ENCODE results near the gene ACBD4. TPM values are rescaled to one million over a fixed set of nuclear protein-coding genes. Genes with fewer than 3 reads are reported as not detected.

The ACBD4 gene
- total and polyA plus RNA-seq, 10 of the 15 experiments (the other 5 are each of a cell fraction or from before 2014, with no cell fraction given) = 0.20 to 13.8 (median 6.9) TPM

DNA sequence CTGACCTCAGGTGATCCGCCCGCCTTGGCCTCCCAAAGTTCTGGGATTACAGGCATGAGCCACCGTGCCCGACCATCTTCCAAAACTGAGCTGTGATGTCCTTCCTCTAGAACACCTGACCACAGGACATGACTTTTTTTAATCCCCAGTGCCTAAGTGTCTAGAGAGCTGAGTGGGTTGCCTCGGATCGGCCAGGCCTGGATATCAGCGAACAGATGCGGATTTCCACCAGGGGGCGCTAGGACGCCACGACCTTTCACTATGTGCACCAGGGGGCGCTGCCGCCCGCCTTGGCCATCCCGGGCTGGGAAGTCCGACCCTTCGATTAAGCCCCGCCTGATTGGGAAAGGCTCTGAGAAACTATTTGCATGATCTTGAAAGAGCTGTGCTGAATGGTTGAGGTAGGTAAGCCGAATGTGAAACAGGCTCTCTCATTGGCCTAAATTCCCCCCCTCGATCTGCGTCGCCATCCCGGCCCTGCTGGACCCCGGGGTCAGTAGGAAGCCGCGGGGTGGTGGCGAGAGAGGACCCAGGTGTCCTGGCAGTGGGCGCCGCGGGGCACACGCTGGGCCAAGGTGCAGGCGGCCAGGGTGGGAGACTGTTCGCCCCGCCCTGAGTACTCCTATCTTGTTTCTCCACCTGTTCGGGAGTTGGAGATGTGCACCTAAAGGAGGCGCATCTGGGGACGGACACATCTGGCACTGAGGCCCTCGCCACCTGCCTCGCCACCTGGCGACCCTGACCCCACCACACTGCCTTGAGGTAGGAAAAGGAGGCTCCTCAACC lies at the start of gene ACBD4 (continued):
- TF ChIP-seq, protein P1, sequence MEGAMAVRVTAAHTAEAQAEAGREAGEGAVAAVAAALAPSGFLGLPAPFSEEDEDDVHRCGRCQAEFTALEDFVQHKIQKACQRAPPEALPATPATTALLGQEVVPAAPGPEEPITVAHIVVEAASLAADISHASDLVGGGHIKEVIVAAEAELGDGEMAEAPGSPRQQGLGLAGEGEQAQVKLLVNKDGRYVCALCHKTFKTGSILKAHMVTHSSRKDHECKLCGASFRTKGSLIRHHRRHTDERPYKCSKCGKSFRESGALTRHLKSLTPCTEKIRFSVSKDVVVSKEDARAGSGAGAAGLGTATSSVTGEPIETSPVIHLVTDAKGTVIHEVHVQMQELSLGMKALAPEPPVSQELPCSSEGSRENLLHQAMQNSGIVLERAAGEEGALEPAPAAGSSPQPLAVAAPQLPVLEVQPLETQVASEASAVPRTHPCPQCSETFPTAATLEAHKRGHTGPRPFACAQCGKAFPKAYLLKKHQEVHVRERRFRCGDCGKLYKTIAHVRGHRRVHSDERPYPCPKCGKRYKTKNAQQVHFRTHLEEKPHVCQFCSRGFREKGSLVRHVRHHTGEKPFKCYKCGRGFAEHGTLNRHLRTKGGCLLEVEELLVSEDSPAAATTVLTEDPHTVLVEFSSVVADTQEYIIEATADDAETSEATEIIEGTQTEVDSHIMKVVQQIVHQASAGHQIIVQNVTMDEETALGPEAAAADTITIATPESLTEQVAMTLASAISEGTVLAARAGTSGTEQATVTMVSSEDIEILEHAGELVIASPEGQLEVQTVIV (IDR thresholded peaks at IDR 0.05; ENCODE audit: borderline replicate concordance, partially characterized antibody) = no peak
- TF ChIP-seq, protein P2, sequence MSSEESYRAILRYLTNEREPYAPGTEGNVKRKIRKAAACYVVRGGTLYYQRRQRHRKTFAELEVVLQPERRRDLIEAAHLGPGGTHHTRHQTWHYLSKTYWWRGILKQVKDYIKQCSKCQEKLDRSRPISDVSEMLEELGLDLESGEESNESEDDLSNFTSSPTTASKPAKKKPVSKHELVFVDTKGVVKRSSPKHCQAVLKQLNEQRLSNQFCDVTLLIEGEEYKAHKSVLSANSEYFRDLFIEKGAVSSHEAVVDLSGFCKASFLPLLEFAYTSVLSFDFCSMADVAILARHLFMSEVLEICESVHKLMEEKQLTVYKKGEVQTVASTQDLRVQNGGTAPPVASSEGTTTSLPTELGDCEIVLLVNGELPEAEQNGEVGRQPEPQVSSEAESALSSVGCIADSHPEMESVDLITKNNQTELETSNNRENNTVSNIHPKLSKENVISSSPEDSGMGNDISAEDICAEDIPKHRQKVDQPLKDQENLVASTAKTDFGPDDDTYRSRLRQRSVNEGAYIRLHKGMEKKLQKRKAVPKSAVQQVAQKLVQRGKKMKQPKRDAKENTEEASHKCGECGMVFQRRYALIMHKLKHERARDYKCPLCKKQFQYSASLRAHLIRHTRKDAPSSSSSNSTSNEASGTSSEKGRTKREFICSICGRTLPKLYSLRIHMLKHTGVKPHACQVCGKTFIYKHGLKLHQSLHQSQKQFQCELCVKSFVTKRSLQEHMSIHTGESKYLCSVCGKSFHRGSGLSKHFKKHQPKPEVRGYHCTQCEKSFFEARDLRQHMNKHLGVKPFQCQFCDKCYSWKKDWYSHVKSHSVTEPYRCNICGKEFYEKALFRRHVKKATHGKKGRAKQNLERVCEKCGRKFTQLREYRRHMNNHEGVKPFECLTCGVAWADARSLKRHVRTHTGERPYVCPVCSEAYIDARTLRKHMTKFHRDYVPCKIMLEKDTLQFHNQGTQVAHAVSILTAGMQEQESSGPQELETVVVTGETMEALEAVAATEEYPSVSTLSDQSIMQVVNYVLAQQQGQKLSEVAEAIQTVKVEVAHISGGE (CRISPR knock-in tag; IDR thresholded peaks at IDR 0.05) = no peak
- no peak for TF ChIP-seq EP300 (IDR thresholded peaks at IDR 0.05; ENCODE audit: borderline replicate concordance in 1 of 2, control insufficient read depth in 1 of 2, low read depth in 2 of 2, low read length in 2 of 2)
- peak; percentile 84 for TF ChIP-seq FOXM1 (IDR thresholded peaks at IDR 0.05; ENCODE audit: low read depth, low read length)
- peak; percentile 53; the same call in 1 of the 2 replicates for TF ChIP-seq RUNX3 (IDR thresholded peaks at IDR 0.05; ENCODE audit: low read length)
- TF ChIP-seq, protein P3, sequence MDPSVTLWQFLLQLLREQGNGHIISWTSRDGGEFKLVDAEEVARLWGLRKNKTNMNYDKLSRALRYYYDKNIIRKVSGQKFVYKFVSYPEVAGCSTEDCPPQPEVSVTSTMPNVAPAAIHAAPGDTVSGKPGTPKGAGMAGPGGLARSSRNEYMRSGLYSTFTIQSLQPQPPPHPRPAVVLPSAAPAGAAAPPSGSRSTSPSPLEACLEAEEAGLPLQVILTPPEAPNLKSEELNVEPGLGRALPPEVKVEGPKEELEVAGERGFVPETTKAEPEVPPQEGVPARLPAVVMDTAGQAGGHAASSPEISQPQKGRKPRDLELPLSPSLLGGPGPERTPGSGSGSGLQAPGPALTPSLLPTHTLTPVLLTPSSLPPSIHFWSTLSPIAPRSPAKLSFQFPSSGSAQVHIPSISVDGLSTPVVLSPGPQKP (IDR thresholded peaks at IDR 0.05; ENCODE audit: low read depth, low read length) = no peak
- no peak for TF ChIP-seq ETV6 (conservative IDR thresholded peaks at IDR 0.05 in 1 of 2, IDR thresholded peaks at IDR 0.05 in 1 of 2; ENCODE audit: borderline replicate concordance in 1 of 2, low read depth in 1 of 2)
- TF ChIP-seq, protein P4, sequence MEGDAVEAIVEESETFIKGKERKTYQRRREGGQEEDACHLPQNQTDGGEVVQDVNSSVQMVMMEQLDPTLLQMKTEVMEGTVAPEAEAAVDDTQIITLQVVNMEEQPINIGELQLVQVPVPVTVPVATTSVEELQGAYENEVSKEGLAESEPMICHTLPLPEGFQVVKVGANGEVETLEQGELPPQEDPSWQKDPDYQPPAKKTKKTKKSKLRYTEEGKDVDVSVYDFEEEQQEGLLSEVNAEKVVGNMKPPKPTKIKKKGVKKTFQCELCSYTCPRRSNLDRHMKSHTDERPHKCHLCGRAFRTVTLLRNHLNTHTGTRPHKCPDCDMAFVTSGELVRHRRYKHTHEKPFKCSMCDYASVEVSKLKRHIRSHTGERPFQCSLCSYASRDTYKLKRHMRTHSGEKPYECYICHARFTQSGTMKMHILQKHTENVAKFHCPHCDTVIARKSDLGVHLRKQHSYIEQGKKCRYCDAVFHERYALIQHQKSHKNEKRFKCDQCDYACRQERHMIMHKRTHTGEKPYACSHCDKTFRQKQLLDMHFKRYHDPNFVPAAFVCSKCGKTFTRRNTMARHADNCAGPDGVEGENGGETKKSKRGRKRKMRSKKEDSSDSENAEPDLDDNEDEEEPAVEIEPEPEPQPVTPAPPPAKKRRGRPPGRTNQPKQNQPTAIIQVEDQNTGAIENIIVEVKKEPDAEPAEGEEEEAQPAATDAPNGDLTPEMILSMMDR (IDR thresholded peaks at IDR 0.05 in 2 of 3, conservative IDR thresholded peaks at IDR 0.05 in 1 of 3; ENCODE audit: control insufficient read depth in 2 of 3, extremely low read depth in 1 of 3, insufficient read depth in 1 of 3, low read depth in 3 of 3, low read length in 3 of 3) = peak; percentile 100
- no peak for TF ChIP-seq TAF1 (IDR thresholded peaks at IDR 0.05; ENCODE audit: borderline replicate concordance, low read depth, low read length)
- TF ChIP-seq RAD21 (IDR thresholded peaks at IDR 0.05; ENCODE audit: insufficient read depth, low read depth, low read length) = peak; percentile 94
- no peak for TF ChIP-seq KDM1A (IDR thresholded peaks at IDR 0.05; ENCODE audit: borderline replicate concordance)
- TF ChIP-seq CREM (IDR thresholded peaks at IDR 0.05; ENCODE audit: low read depth) = peak; percentile 69
- peak; percentile 100 for TF ChIP-seq POU2F2 (IDR thresholded peaks at IDR 0.05; ENCODE audit: borderline replicate concordance, low read depth, low read length)
- no peak for TF ChIP-seq HDAC6 (IDR thresholded peaks at IDR 0.05; ENCODE audit: unreplicated experiment)
- TF ChIP-seq, protein P5, sequence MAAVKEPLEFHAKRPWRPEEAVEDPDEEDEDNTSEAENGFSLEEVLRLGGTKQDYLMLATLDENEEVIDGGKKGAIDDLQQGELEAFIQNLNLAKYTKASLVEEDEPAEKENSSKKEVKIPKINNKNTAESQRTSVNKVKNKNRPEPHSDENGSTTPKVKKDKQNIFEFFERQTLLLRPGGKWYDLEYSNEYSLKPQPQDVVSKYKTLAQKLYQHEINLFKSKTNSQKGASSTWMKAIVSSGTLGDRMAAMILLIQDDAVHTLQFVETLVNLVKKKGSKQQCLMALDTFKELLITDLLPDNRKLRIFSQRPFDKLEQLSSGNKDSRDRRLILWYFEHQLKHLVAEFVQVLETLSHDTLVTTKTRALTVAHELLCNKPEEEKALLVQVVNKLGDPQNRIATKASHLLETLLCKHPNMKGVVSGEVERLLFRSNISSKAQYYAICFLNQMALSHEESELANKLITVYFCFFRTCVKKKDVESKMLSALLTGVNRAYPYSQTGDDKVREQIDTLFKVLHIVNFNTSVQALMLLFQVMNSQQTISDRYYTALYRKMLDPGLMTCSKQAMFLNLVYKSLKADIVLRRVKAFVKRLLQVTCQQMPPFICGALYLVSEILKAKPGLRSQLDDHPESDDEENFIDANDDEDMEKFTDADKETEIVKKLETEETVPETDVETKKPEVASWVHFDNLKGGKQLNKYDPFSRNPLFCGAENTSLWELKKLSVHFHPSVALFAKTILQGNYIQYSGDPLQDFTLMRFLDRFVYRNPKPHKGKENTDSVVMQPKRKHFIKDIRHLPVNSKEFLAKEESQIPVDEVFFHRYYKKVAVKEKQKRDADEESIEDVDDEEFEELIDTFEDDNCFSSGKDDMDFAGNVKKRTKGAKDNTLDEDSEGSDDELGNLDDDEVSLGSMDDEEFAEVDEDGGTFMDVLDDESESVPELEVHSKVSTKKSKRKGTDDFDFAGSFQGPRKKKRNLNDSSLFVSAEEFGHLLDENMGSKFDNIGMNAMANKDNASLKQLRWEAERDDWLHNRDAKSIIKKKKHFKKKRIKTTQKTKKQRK (IDR thresholded peaks at IDR 0.05; ENCODE audit: low read depth, low read length) = no peak

Data from GM12878 (cell line).